HG03280 (cell line): ENCODE results near the gene PFKFB4.
A peak's percentile ranks its signal among the peaks of the same experiment; 100 is the strongest.
"Not testable (repeated sequence)": the region's sequence is repeated elsewhere in the genome, so short reads cannot be mapped to it uniquely, and the experiment has no call there.

ENCODE experiments used
- ATAC-seq: cut with Tn5 transposase; IDR thresholded peaks from one replicate; pipeline ENCODE4 v1.9.1; 2021; ENCODE audit warnings: mild to moderate bottlenecking, moderate library complexity; ENCODE audit not compliant: unreplicated experiment

The PFKFB4 gene

GRCh38 chr3:48502728-48503168, 53.9 kb downstream of the PFKFB4 start:
- ATAC-seq = no peak

- no peak for ATAC-seq
These were observed 54.5 kb downstream of the PFKFB4 start for GRCh38 chr3:48502121-48502520.

- ATAC-seq = no peak
These were observed 55.4 kb downstream of the PFKFB4 start for GRCh38 chr3:48501196-48501595.

- no peak for ATAC-seq
These were observed 55.9 kb downstream of the PFKFB4 start for GRCh38 chr3:48500656-48501055.

GRCh38 chr3:48493203-48493501, 63.5 kb downstream of the PFKFB4 start:
- ATAC-seq = no peak

- no peak for ATAC-seq
These were observed 64.0 kb downstream of the PFKFB4 start for GRCh38 chr3:48492461-48493202.

GRCh38 chr3:48486952-48487351, 69.7 kb downstream of the PFKFB4 start:
- no peak for ATAC-seq

GRCh38 chr3:48482822-48483221, 73.8 kb downstream of the PFKFB4 start:
- ATAC-seq = not testable (repeated sequence)

- ATAC-seq = not testable (repeated sequence)
These were observed 75.7 kb downstream of the PFKFB4 start for GRCh38 chr3:48480891-48481290.

- ATAC-seq = no peak
These were observed 77.7 kb downstream of the PFKFB4 start for GRCh38 chr3:48478626-48479555.

GRCh38 chr3:48477959-48478520, 78.6 kb downstream of the PFKFB4 start:
- ATAC-seq = no peak

GRCh38 chr3:48476426-48477053, 80.1 kb downstream of the PFKFB4 start:
- ATAC-seq = no peak

- no peak for ATAC-seq
These were observed 81.4 kb downstream of the PFKFB4 start for GRCh38 chr3:48475188-48475587.

- no peak for ATAC-seq
These were observed 82.0 kb downstream of the PFKFB4 start for GRCh38 chr3:48474619-48475018.

GRCh38 chr3:48474031-48474430, 82.6 kb downstream of the PFKFB4 start:
- ATAC-seq = not testable (repeated sequence)

GRCh38 chr3:48473617-48473952, 83.0 kb downstream of the PFKFB4 start:
- no peak for ATAC-seq

GRCh38 chr3:48472923-48473616, 83.5 kb downstream of the PFKFB4 start:
- ATAC-seq = peak; percentile 84

- peak; percentile 14 for ATAC-seq
These were observed 84.0 kb downstream of the PFKFB4 start for GRCh38 chr3:48472673-48472922.

- no peak for ATAC-seq
These were observed 86.3 kb downstream of the PFKFB4 start for GRCh38 chr3:48470286-48470685.

- ATAC-seq = no peak
These were observed 87.3 kb downstream of the PFKFB4 start for GRCh38 chr3:48469046-48469915.
